Sigmoid colon (tissue), 4 donors: ENCODE data around the gene ISL2.

Experiments
- EP300 ChIP-seq, 4 donors: sonication (generic); formaldehyde crosslinking; IDR thresholded peaks; one replicate each; pipeline ENCODE4 v1.6.1; 2017; ENCODE audit warnings: antibody characterized with exemption in 4 of 4
- POLR2A ChIP-seq, 2 donors: fragments of 450-650 bp; IDR thresholded peaks; one replicate each; pipeline ENCODE4 v1.6.1; 2016; ENCODE audit warnings: antibody characterized with exemption in 2 of 2, mild to moderate bottlenecking in 2 of 2, moderate library complexity in 2 of 2
- TF ChIP-seq, protein P1 (sequence below), 4 experiments: fragments of 450-650 bp in 3 of 4; fragments of 200-600 bp in 1 of 4; IDR thresholded peaks; one replicate each; pipeline ENCODE4 v1.5.1; 2016 to 2019; ENCODE audit warnings: antibody characterized with exemption in 4 of 4, mild to moderate bottlenecking in 3 of 4, moderate library complexity in 2 of 4

DNA sequence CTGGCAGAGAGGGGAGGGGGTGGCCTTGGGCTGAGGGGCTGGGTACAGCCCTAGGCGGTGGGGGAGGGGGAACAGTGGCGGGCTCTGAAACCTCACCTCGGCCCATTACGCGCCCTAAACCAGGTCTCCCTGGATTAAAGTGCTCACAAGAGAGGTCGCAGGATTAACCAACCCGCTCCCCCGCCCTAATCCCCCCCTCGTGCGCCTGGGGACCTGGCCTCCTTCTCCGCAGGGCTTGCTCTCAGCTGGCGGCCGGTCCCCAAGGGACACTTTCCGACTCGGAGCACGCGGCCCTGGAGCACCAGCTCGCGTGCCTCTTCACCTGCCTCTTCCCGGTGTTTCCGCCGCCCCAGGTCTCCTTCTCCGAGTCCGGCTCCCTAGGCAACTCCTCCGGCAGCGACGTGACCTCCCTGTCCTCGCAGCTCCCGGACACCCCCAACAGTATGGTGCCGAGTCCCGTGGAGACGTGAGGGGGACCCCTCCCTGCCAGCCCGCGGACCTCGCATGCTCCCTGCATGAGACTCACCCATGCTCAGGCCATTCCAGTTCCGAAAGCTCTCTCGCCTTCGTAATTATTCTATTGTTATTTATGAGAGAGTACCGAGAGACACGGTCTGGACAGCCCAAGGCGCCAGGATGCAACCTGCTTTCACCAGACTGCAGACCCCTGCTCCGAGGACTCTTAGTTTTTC lies 4.9 kb downstream of the ISL2 start:
- TF ChIP-seq, protein P1, sequence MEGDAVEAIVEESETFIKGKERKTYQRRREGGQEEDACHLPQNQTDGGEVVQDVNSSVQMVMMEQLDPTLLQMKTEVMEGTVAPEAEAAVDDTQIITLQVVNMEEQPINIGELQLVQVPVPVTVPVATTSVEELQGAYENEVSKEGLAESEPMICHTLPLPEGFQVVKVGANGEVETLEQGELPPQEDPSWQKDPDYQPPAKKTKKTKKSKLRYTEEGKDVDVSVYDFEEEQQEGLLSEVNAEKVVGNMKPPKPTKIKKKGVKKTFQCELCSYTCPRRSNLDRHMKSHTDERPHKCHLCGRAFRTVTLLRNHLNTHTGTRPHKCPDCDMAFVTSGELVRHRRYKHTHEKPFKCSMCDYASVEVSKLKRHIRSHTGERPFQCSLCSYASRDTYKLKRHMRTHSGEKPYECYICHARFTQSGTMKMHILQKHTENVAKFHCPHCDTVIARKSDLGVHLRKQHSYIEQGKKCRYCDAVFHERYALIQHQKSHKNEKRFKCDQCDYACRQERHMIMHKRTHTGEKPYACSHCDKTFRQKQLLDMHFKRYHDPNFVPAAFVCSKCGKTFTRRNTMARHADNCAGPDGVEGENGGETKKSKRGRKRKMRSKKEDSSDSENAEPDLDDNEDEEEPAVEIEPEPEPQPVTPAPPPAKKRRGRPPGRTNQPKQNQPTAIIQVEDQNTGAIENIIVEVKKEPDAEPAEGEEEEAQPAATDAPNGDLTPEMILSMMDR (IDR thresholded peaks at IDR 0.05) = no peak
- TF ChIP-seq POLR2A (IDR thresholded peaks at IDR 0.05) (no peak), EP300 (IDR thresholded peaks at IDR 0.05) (no peak)
